AG04450 (cell line): ENCODE measurements around the gene IL3RA. TPM values are rescaled to one million over a fixed set of nuclear protein-coding genes. Genes with fewer than 3 reads are reported as not detected.
"Not testable (repeated sequence)": the region's sequence is repeated elsewhere in the genome, so short reads cannot be mapped to it uniquely, and the experiment has no call there.

Experiments used
- CTCF ChIA-PET: fragments of 300-600, 350-600 bp; formaldehyde crosslinking; extraction: SDS; loops from one replicate; lab custom pipeline; 2022; ENCODE audit warnings: antibody characterized with exemption, inconsistent platforms; lab: Charles Lee
- POLR2A ChIA-PET: fragments of 350-600 bp; formaldehyde crosslinking; extraction: SDS; loops from one replicate; lab custom pipeline; 2021; ENCODE audit warnings: antibody characterized with exemption, inconsistent platforms; lab: Yijun Ruan, JAX
- DNase-seq: peaks from one replicate; pipeline ENCODE4 v3.0.0-alpha.2; 2011; ENCODE audit warnings: low read depth, low spot score
- H3K27ac ChIP-seq: one replicate; pipeline ENCODE4 v1.5.1; 2012; ENCODE audit warnings: low read depth, low read length, control low read depth
- H3K27me3 ChIP-seq: one replicate; pipeline ENCODE4 v1.6.0; 2012; ENCODE audit warnings: low read length; ENCODE audit not compliant: control insufficient read depth, insufficient read depth
- H3K4me3 ChIP-seq: 2 replicates; pipeline ENCODE4 v1.5.1; 2011; ENCODE audit warnings: mild to moderate bottlenecking, low read depth, low read length, control low read depth
- H3K9me3 ChIP-seq: 2 replicates; pipeline ENCODE4 v1.5.1; 2012; ENCODE audit warnings: low read length; ENCODE audit not compliant: control insufficient read depth, insufficient read depth
- CTCF ChIP-seq: IDR thresholded peaks from 2 replicates; pipeline ENCODE4 v1.5.1; 2011; ENCODE audit warnings: low read depth, low read length, control low read depth, inconsistent platforms
- polyA plus RNA-seq: library from polyadenylated mRNA; depleted of rRNA; stranded (reverse); fragments of >200 nt; gene quantifications from 2 replicates; pipeline ENCODE4 v1.2.3, GENCODE V29; 2011

Gene IL3RA
- polyA plus RNA-seq, 1 experiment: not detected

- ChIA-PET CTCF (no interaction called here), POLR2A (no interaction called here)
These were observed 29.5 kb upstream of the IL3RA start for GRCh38 chrX:1306909-1307625.

DNA sequence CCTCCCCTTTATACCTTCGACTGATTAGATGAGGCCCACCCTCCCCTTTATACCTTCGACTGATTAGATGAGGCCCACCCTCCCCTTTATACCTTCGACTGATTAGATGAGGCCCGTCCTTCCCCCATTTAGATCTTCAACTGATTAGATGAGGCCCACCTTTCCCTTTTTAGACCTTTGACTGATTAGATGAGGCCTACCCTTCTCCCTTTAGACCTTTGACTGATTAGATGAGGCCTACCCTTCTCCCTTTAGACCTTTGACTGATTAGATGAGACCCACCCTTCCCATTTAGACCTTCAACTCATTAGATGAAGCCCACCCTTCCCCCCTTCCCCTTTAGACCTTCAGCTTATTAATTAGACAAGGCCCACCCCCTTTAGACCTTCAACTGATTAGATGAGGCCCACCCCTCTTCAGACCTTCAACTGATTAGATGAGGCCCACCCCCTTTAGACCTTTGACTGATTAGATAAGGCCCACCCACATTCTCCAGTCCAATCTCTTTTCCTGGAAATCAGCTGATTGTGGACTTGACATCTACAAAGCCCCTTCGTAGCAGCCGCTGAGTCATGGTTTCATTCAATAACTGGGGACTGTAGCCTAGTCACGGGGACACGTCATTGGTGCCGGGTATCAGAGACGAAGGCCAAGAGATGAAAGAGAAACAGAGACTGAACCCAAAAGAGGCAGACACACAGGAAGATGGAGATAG is 28.8 kb upstream of the IL3RA start:
- POLR2A ChIA-PET: no interaction called here
- no peak overlapping the region for H3K4me3 ChIP-seq
- CTCF ChIA-PET: no interaction called here
- no peak for DNase-seq
- TF ChIP-seq CTCF: no peak
- peaks cover 72% of the 10 kb centered on the region for H3K9me3 ChIP-seq
- H3K27ac ChIP-seq: no peak overlapping the region
- no peaks in the 10 kb centered on the region for H3K27me3 ChIP-seq

More at GRCh38 chrX:1306909-1307625, 29.5 kb upstream of the IL3RA start:
- no peak overlapping the region for H3K4me3 ChIP-seq
- no peak overlapping the region for H3K27ac ChIP-seq
- no peaks in the 10 kb centered on the region for H3K27me3 ChIP-seq
- no peak for DNase-seq
- no peak for TF ChIP-seq CTCF
- peaks cover 70% of the 10 kb centered on the region for H3K9me3 ChIP-seq

DNA sequence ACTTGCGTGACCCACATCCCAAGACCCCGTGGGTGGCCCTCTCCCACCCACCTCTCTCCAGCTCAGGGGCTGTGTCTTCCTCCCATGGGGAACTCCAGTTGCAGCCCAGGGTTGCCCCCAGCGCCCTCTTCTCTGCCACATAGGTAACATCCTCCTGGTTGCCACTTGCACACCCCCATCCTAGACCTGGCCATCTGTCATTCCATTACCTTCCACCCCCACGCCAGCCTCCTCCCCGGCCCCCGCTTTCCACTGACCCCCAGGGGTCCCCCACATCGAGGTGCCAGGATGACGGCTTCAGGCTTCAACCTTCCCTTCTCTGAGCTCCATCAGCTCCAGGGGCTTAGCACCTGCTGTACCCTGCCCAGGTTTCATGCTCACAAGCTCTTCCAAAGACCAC is 28.1 kb upstream of the IL3RA start:
- ChIA-PET POLR2A (no interaction called here), CTCF (no interaction called here)
- DNase-seq: no peak
- H3K4me3 ChIP-seq: no peak overlapping the region
- no peaks in the 10 kb centered on the region for H3K27me3 ChIP-seq
- TF ChIP-seq CTCF: no peak
- H3K9me3 ChIP-seq: peaks cover 74% of the 10 kb centered on the region
- no peak overlapping the region for H3K27ac ChIP-seq

- POLR2A ChIA-PET, H3K27me3 ChIP-seq, H3K4me3 ChIP-seq, DNase-seq, H3K27ac ChIP-seq, CTCF ChIA-PET: not testable (repeated sequence)
- peaks cover 70% of the 10 kb centered on the region for H3K9me3 ChIP-seq
These were observed 27.7 kb upstream of the IL3RA start for GRCh38 chrX:1308917-1309316.

GRCh38 chrX:1313788-1314187 is 22.8 kb upstream of the IL3RA start:
- CTCF ChIA-PET: no interaction called here
- peaks cover 57% of the 10 kb centered on the region for H3K9me3 ChIP-seq
- no peak overlapping the region for H3K4me3 ChIP-seq
- no peak overlapping the region for H3K27ac ChIP-seq
- DNase-seq: no peak
- TF ChIP-seq CTCF: no peak
- no peaks in the 10 kb centered on the region for H3K27me3 ChIP-seq
- POLR2A ChIA-PET: no interaction called here
